WTC11 (cell line): ENCODE data around the gene DROSHA.

Source experiments
- HMGXB4 ChIP-seq: sonication (generic); formaldehyde crosslinking; IDR thresholded peaks from 2 replicates; pipeline ENCODE4 v1.8.1; 2023; ENCODE audit warnings: mild to moderate bottlenecking, moderate library complexity, missing genetic modification reagents
- NFYB ChIP-seq: sonication (generic); formaldehyde crosslinking; conservative IDR thresholded peaks from 2 replicates; pipeline ENCODE4 v1.8.0; 2022; ENCODE audit warnings: low read depth, missing genetic modification reagents
- PRRX2 ChIP-seq: fragments of 250-450 bp; sonication (Bioruptor Pico); IDR thresholded peaks from 2 replicates; pipeline ENCODE4 v1.8.0; 2021; ENCODE audit warnings: mild to moderate bottlenecking
- TF ChIP-seq, protein P1 (sequence below): fragments of 200-600 bp; IDR thresholded peaks from 2 replicates; pipeline ENCODE4 v1.8.0; 2022; ENCODE audit warnings: antibody characterized with exemption

GRCh38 chr5:31375999-31376720 lies 155.7 kb downstream of the DROSHA start:
- TF ChIP-seq, protein P1, sequence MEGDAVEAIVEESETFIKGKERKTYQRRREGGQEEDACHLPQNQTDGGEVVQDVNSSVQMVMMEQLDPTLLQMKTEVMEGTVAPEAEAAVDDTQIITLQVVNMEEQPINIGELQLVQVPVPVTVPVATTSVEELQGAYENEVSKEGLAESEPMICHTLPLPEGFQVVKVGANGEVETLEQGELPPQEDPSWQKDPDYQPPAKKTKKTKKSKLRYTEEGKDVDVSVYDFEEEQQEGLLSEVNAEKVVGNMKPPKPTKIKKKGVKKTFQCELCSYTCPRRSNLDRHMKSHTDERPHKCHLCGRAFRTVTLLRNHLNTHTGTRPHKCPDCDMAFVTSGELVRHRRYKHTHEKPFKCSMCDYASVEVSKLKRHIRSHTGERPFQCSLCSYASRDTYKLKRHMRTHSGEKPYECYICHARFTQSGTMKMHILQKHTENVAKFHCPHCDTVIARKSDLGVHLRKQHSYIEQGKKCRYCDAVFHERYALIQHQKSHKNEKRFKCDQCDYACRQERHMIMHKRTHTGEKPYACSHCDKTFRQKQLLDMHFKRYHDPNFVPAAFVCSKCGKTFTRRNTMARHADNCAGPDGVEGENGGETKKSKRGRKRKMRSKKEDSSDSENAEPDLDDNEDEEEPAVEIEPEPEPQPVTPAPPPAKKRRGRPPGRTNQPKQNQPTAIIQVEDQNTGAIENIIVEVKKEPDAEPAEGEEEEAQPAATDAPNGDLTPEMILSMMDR, result no peak
- TF ChIP-seq HMGXB4 (CRISPR knock-in tag) (no peak), PRRX2 (no peak), NFYB (no peak)
